Left renal cortex interstitium (tissue), 4 donors: ENCODE measurements around the gene SOAT1. TPM values are rescaled to one million over a fixed set of nuclear protein-coding genes. Genes with fewer than 3 reads are reported as not detected.
"Not testable (repeated sequence)": the region's sequence is repeated elsewhere in the genome, so short reads cannot be mapped to it uniquely, and the experiment has no call there.

Experiments
- DNase-seq, 4 donors: peaks; one replicate each; pipeline ENCODE4 v3.0.0-alpha.2; 2013; ENCODE audit warnings: low read depth in 4 of 4, low spot score in 2 of 4, missing footprints in 1 of 4
- polyA plus RNA-seq, 4 donors: library from polyadenylated mRNA; unstranded; fragments of 120-200 nt; gene quantifications; one replicate each; pipeline ENCODE4 v1.2.1, GENCODE V29; 2013; ENCODE audit not compliant: insufficient read length in 4 of 4

Gene SOAT1
- polyA plus RNA-seq, 4 donors, result 30.4 to 33.6 (median 31.4) TPM

DNA sequence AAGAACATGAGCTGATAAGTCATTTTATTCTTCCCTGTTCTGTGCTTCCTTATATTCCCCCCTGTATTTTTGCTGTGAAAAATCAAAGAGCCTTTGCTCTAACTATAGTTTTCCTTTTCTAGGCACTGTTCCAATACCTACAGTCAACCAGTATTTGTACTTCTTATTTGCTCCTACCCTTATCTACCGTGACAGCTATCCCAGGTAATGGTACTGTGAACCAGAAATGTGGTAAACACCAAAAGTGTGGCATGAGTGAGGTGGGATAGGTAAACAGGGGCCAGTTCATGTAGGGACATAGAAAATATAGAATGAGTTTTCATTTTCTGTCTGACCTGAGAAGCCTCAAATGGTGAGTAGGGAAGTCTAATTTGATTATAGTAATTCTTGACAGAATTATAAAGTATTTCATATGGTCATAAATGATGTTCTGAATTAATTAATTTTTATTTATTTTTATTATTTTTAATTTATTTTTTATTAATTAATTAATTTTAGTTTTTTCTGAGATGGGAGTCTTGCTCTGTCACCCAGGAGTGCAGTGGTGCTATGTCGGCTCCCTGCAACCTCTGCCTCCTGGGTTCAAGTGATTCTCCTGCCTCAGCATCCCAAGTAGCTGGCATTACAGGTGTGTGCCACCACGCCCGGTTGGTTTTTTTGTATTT is 49.3 kb downstream of the SOAT1 start:
- DNase-seq, result no peak

DNA sequence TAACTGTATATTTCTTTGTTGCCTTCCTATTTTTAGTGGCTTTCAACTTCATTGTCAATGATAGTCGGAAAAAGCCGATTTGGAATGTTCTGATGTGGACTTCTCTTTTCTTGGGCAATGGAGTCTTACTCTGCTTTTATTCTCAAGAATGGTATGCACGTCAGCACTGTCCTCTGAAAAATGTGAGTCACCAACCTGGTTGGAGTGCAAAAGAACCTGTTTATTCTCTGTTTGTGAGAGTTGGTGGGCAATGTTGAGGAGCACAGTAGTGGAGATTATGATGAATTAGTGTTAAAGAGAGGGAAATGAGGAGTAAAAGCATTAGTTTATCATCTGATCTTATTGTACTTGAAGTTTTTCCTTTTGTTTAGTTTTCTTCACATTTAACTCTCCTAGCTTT is 57.7 kb downstream of the SOAT1 start:
- DNase-seq, result no peak

DNA sequence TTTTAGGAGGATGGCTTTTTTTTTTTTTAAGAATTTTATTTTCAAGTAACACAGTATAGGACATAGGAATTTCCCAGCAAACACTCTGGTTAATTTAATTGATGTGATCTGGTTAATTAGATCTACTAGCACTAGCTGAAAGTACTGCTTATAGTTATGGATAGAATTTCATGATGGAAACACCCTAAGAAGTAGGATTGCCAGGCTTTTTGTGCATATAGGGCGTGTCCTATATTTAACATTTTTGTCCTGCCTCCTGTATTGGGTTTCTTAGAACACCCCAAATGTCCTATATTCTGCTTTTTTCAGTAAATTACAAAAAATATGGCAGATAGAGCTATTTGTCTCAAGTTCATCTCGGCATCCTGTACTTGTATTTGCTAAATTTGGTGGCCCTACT is 58.6 kb downstream of the SOAT1 start:
- no peak for DNase-seq

DNA sequence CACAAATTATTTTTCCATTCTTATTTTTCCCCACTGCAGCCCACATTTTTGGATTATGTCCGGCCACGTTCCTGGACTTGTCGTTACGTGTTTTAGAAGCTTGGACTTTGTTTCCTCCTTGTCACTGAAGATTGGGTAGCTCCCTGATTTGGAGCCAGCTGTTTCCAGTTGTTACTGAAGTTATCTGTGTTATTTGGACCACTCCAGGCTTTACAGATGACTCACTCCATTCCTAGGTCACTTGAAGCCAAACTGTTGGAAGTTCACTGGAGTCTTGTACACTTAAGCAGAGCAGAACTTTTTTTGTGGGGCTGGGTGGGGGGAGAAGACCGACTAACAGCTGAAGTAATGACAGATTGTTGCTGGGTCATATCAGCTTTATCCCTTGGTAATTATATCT is 59.9 kb downstream of the SOAT1 start:
- DNase-seq, result no peak

DNA sequence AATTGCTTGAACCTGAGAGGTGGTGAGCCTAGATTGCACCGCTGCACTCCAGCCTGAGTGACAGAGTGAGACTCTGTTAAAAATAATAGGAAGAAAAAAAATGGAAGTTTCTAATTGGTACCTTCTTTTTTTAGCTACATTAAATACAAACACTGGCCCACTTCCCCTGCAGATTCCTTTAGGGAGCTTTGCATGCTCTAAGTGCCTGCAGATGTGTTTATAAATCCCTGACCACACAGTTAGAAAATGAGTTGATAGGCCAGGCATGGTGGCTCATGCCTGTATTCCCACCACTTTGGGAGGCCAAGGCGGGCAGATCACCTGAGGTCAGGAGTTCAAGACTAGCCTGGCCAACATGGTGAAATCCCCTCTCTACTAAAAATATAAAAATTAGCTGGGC is 68.0 kb downstream of the SOAT1 start:
- not testable (repeated sequence) for DNase-seq

DNA sequence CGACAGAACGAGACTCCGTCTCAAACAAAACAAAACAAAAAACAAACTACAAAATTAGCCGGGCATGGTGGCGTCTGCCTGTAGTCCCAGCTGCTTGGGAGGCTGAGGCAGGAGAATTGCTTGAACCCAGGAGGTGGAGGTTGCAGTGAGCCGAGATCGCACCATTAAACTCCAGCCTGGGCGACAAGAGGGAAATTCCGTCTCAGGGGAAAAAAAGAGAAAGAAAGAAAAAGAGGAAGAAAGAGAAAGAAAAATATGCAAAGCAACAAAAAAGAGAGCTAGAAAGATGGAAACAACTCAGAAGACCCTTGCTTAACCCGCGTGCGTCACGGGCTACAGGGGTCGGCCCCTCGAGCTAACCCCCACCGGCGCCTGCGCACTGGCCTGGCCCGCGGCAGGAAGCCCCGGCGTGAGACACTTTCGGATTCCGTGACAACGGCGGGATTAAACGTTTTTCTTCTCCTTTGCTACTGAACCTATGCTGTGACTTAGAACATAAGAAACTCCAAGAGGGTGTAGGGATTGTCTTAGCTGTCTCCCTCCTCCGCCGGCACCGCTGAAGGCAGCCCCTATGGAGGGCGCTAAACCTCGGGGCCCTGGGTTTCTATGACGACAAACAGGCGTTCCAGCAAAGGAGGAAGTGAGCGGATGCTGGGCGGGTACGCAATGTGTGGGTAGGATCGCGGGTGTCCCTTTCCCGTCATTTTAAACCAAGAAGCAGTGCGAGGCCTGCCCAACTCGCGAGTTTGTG is 71.9 kb downstream of the SOAT1 start, which contains the start of gene AXDND1:
TSS of gene AXDND1 (plus strand) at position 630 of the 751 bp plus-strand sequence. CDS start 539 bp downstream, outside the sequence.
- peak; percentile 76 to 86 (median 82) for DNase-seq

DNA sequence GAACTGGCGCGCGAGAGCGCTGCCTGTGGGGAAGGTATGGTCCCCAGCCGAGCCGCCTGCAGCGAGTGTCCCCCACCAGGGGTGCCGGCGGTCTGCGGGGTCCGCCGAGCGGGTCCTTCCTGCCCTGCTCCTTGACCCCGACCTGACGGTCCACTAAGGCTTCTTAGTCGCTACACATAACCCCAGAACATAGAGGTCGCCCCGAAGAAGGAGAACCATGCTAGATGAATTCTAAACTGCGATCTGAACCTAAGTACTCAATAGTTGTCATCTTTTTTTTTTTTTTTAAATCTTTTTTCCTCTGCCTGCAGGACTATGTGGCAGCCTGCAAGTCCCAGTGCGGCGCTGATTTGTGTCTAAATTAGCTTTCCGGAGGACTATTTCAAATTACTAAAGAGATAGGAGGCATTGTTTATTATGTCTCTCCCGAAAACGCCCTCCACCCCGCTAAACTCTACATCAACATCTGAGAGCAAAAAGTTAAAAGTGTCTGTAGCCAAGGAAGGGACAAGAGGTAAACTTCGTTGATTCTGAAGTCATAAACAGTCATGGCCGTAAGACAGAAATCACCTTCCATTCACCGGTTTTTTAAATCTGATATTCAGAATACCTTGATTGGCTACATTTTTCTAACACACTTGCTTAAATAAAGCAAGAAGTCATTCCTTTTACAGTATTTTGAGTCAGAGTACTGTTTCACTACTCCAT is 72.7 kb downstream of the SOAT1 start:
- DNase-seq, result peak in 2 of 4 donors; percentile 15 to 34

DNA sequence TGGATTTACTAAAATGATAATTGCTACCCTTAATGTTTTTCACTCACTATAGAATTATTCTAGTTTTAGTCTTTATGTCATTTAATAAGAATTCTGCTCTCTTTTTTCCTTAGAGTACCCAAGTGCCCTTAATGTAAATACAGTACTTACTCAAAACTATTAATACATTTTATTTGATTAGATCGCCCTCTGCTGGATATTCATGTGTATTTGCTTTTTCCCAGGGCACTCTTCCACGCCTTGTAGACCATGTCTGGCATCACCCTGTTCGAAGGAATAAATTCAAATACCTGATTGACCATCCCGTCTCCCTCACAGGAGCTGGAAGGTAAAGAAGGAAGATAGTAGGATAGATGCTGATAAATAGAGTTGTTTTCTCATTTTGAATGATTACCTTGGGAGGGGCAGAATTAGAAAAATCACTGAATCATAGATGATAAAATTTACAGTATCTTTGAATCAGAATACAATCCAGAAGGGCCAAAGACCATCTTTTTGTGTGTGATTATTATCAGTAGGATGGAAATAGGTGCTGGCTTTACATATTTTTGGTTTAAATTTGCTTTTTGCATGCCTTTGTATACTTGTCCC is 76.2 kb downstream of the SOAT1 start:
- peak; percentile 24 to 56 (median 38) for DNase-seq

DNA sequence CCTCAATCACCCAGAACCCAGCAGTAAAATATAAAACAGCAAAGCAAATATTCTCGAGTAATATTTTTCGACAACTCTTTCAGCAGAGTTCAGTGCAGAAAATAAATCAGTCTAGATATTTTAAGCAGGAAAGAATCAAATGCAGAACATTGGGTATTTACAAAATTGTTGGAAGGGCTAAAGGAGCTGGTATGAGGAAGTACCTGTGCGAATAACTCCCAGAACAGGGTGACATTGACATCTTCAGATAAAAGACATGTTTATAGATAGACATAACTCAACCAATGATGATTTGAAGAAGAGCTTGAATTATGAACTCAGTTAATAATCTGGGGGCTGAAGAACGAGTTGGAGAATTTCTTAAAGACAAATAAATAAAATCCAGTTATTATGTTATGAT is 78.6 kb downstream of the SOAT1 start:
- no peak for DNase-seq

DNA sequence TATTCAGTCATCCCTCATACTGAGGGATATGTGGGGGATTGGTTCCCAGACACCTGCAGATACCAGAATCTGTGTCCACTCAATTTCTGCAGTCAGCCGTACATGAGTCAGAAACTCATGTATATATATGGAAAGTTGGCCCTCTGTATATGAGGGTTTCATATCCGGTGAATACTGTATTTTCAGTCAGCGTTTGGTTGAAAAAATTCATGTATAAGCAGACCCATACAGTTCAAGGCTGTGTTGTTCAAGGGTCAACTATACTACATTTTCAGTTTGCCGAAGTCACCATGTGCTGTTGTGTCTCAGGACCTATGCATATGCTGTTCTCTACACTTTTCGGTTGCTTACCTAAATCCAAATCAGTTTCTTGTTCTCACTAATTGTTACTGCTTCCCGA is 82.6 kb downstream of the SOAT1 start:
- DNase-seq, result no peak

DNA sequence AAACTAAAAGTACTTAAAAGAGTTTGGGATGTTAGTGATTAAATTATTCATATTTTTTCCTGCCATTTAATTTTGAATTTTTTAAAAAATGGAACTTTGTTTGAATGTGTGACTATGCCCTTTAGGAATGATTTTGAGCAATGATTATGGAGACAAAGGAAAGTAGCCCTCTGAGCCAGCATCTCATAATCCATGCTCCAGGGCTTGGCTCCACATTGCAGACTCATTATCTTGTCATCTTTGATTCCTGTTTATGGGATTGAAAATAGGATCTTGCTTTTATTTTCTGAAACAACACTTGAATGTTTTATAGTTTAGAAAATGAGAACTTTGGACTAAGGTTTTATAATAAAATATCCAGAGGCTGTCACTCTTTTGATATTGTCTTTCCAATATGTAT is 86.7 kb downstream of the SOAT1 start:
- no peak for DNase-seq

DNA sequence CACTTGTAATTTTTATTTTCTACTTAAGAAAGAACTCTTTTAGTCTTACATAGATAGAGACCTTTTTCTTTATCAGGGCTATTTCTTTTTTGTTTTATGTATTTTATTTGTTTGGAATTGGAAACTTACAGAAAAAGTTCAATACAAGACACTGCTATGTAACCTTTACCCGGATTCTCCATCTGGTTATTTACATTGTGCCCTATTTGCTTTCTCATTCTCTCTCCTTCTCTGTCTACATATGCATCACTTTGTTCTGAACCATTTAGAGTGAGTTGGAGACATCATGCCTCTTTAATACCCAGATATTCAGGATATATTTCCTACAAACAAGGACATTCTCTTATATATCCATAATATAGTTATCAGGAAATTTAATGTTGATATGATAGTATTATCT is 90.4 kb downstream of the SOAT1 start:
- DNase-seq, result no peak

DNA sequence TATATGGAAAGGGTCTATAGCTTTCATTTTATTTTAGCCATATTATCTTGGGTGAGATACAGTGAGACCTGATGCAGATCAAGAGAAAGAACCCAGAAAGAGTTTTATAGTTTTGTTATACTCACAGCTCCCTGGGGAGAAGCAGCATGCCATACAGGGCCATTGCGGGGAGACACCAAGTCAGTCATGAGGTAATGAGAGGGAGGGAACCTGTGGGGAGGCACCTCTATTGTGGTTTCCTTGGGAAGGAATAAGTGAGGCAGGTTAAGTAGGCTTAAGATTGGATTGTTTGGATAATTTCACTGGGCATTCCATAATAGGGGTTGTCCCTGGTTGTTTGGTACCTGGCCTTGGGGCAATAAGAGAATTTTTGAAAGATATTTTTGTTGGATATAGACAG is 91.9 kb downstream of the SOAT1 start:
- DNase-seq, result no peak

DNA sequence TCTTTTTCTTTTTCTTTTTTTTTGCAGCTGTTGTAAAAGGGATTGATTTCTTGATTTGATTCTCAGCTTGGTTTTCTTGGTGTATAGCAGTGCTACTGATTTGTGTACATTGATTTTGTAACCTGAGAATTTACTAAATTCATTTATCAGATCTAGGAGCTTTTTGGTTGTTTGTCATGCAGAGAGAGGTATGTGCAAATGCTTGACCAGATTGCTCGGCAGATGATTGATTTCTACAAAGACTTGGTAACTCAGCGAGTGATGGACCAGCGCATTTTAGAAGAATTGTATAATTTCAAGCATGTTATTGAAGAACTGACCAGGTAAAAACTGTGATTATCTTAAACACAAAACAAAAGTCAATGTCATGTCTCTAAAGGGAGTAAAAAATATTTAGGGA is 100.1 kb downstream of the SOAT1 start:
- no peak for DNase-seq

DNA sequence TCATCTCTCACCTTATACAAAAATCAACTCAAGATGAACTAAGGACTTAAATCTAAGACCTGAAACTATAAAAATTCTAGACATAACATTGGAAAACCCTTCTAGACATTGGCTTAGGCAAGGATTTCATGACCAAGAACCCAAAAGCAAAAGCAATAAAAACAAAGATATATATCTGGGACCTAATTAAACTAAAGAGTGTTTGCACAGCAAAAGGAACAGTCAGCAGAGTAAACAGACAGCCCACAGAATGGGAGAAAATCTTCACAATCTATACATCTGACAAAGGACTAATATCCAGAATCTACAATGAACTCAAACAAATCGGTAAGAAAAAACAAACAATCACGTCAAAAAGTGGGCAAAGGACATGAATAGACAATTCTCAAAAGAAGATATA is 105.8 kb downstream of the SOAT1 start:
- DNase-seq, result not testable (repeated sequence)

Other genes starting within 250 kb of the SOAT1 start
- 10 to 100 TPM; 24.2 to 30.0 (median 26.9) TPM for gene TOR3A, start 211.7 kb upstream of the SOAT1 start, polyA plus RNA-seq
- 10 to 100 TPM in 2 of 4 donors, 1 to 10 TPM in 2; 8.8 to 12.9 (median 10.5) TPM for gene ABL2, start 64.1 kb upstream of the SOAT1 start, polyA plus RNA-seq
- 10 to 100 TPM in 2 of 4 donors, 1 to 10 TPM in 2; 8.4 to 44.3 (median 18.2) TPM for gene AXDND1, start 72.2 kb downstream of the SOAT1 start, polyA plus RNA-seq